ENCODE results near the gene PICK1. TPM values are rescaled to one million over a fixed set of nuclear protein-coding genes. Genes with fewer than 3 reads are reported as not detected.
A peak's percentile ranks its signal among the peaks of the same experiment; 100 is the strongest.

Gene PICK1
- total and polyA plus RNA-seq, 2 of the 4 experiments (the other 2 are of a cell fraction): 16.5 to 21.0 TPM

GRCh38 chr22:38051261-38051660, 5.9 kb upstream of the PICK1 start:
- ATAC-seq (ENCODE audit: low read depth): no peak
- CTCF ChIA-PET: interaction anchor here (0.9 to 1.7 kb wide), 2 partner anchors 17 to 520 kb away, joined by 4 to 7 read pairs; no protein-coding TSS in a partner anchor
- intact Hi-C loops (cut with micrococcal nuclease): loop anchor here (5.0 to 10.0 kb wide), 2 partner anchors 654 to 716 kb away; partner anchors contain the start of genes GTPBP1 and JOSD1

More at GRCh38 chr22:38051261-38051660, 5.9 kb upstream of the PICK1 start:
- no peaks in the 10 kb centered on the region for H3K9me3 ChIP-seq (ENCODE audit: control insufficient read depth, insufficient read depth, low read length)
- H3K36me3 ChIP-seq (ENCODE audit: control insufficient read depth, insufficient read depth, low read length): no peaks in the 10 kb centered on the region
- H3K23ac ChIP-seq (ENCODE audit: low read depth, low read length): no peak overlapping the region
- H2BK15ac ChIP-seq (ENCODE audit: low read depth, low read length): no peak overlapping the region
- H4K8ac ChIP-seq (ENCODE audit: low read depth in 2 of 2, low read length in 2 of 2): no peak overlapping the region
- BruUV-seq (replicated peaks): no TSS peak
- no peaks in the 10 kb centered on the region for H3K9me1 ChIP-seq (ENCODE audit: insufficient read depth, low read length)
- no peak overlapping the region for H3K4me2 ChIP-seq (ENCODE audit: low read depth, low read length)
- H2BK120ac ChIP-seq (ENCODE audit: low read depth, low read length): no peak overlapping the region
- WGBS, 2 experiments (ENCODE audit: extremely low coverage in 2 of 2, insufficient read length in 1 of 2): no CpG with 5 or more reads among the region's 8 CpGs
- peaks cover 2% of the 10 kb centered on the region for H3K4me1 ChIP-seq (ENCODE audit: control insufficient read depth, insufficient read depth, low read length)
- no peak overlapping the region for H3K14ac ChIP-seq (replicated peaks; ENCODE audit: low read depth, low read length)
- H2AK9ac ChIP-seq (replicated peaks; ENCODE audit: low read depth, low read length, poor library complexity): no peak overlapping the region
- H3K4me3 ChIP-seq (ENCODE audit: insufficient read depth, low read depth, low read length): no peak overlapping the region
- no peak overlapping the region for H4K91ac ChIP-seq (ENCODE audit: insufficient read depth, low read depth, low read length)
- DNase-seq: no peak
- H3K27me3 ChIP-seq (ENCODE audit: control insufficient read depth, insufficient read depth, low read length): peaks cover 5% of the 10 kb centered on the region; the same call in 1 of the 2 replicates
- no peak overlapping the region for H3K4ac ChIP-seq (ENCODE audit: low read depth, low read length)
- H2AFZ ChIP-seq (replicated peaks; ENCODE audit: low read length, poor library complexity): no peak overlapping the region
- no peak overlapping the region for H3K27ac ChIP-seq (ENCODE audit: insufficient read depth, low read length)
- no peak overlapping the region for H4K5ac ChIP-seq (ENCODE audit: low read depth, low read length)
- dilution Hi-C loops (cut with HindIII; ENCODE audit: low sequenced_read_pairs, unreplicated experiment): no loop called here
- H3K18ac ChIP-seq (ENCODE audit: low read depth, low read length): no peak overlapping the region
- no peak overlapping the region for H3K56ac ChIP-seq (ENCODE audit: extremely low read depth, insufficient read depth, low read length)
- TF ChIP-seq MXI1 (IDR thresholded peaks at IDR 0.05; ENCODE audit: borderline replicate concordance, low read depth, low read length) (no peak), BHLHE40 (IDR thresholded peaks at IDR 0.05; ENCODE audit: low read depth, low read length) (no peak), POLR2A (IDR thresholded peaks at IDR 0.05; ENCODE audit: low read depth, low read length) (no peak), NFE2L2 (IDR thresholded peaks at IDR 0.05; ENCODE audit: low read depth, low read length) (no peak), FOS (IDR thresholded peaks at IDR 0.05; ENCODE audit: low read depth, low read length) (no peak), MAFK (IDR thresholded peaks at IDR 0.05; ENCODE audit: low read depth, low read length) (no peak), RCOR1 (IDR thresholded peaks at IDR 0.05; ENCODE audit: insufficient replicate concordance, low read length) (no peak), RAD21 (IDR thresholded peaks at IDR 0.05; ENCODE audit: low read length) (no peak), CEBPB (IDR thresholded peaks at IDR 0.05; ENCODE audit: low read depth, low read length) (no peak), CHD1 (IDR thresholded peaks at IDR 0.05; ENCODE audit: low read depth, low read length) (no peak), RFX5 (IDR thresholded peaks at IDR 0.05; ENCODE audit: low read depth, low read length) (no peak), ELK1 (IDR thresholded peaks at IDR 0.05; ENCODE audit: borderline replicate concordance, low read depth, low read length) (no peak), USF2 (IDR thresholded peaks at IDR 0.05; ENCODE audit: low read depth, low read length) (no peak), CTCF (conservative IDR thresholded peaks at IDR 0.05; ENCODE audit: low read depth, low read length) (no peak), SMC3 (IDR thresholded peaks at IDR 0.05; ENCODE audit: low read depth, low read length) (no peak)
- in situ Hi-C loops (cut with MboI; ENCODE audit: low sequenced_read_pairs): loop anchor here (10.0 kb wide), 1 partner anchor 524 kb away; the partner anchor contains the start of gene DMC1
- POLR2A ChIA-PET (ENCODE audit: unreplicated experiment): no interaction called here
- H4K20me1 ChIP-seq (ENCODE audit: insufficient read depth, low read length): no peaks in the 10 kb centered on the region; the same call in 1 of the 2 replicates
- H2BK20ac ChIP-seq (ENCODE audit: low read depth, low read length): no peak overlapping the region
- no peaks in the 10 kb centered on the region for H3K79me1 ChIP-seq (ENCODE audit: low read depth in 1 of 2, low read length in 2 of 2)
- no peak overlapping the region for H3K9ac ChIP-seq (ENCODE audit: low read depth, low read length)
- H2BK5ac ChIP-seq (ENCODE audit: low read depth, low read length, poor library complexity, severe bottlenecking): no peak overlapping the region
- 0 out of 2 replicates have a peak overlapping the region, but pooled peaks have one; percentile 5 for H2AK5ac ChIP-seq (ENCODE audit: low read depth, low read length)

Measured in IMR-90 (cell line).